Fibroblast of villous mesenchyme (primary cell): ENCODE data around the gene FXYD2. TPM values are rescaled to one million over a fixed set of nuclear protein-coding genes. Genes with fewer than 3 reads are reported as not detected.

ENCODE experiments used
- DNase-seq: peaks from one replicate; pipeline ENCODE4 v3.0.0-alpha.2; 2010; ENCODE audit warnings: low read depth
- H3K4me3 ChIP-seq: 2 replicates; pipeline ENCODE4 v1.5.1; 2011; ENCODE audit warnings: low read depth, mild to moderate bottlenecking, low read length
- CTCF ChIP-seq: IDR thresholded peaks from 2 replicates; pipeline ENCODE4 v1.5.1; 2012; ENCODE audit warnings: low read depth, mild to moderate bottlenecking, low read length; ENCODE audit not compliant: insufficient read depth
- total RNA-seq: library from RNA; depleted of rRNA; stranded (reverse); fragments of >200 nt; gene quantifications from 2 replicates; pipeline ENCODE4 v1.2.3, GENCODE V29; 2012

FXYD2 gene
- not detected in 2 replicates for total RNA-seq

- H3K4me3 ChIP-seq, result no peak within 1 kb of the TSS
- DNase-seq, result peak; percentile 76
- no peak for TF ChIP-seq CTCF
Observed at GRCh38 chr11:117824571-117825537, at the start of gene FXYD2. Gene FXYD2 (minus strand): TSS chr11:117824744. CDS start chr11:117824678, 66 bp downstream.

- DNase-seq, result no peak
- no peak overlapping the region for H3K4me3 ChIP-seq
- TF ChIP-seq CTCF, result no peak
Observed at GRCh38 chr11:117873828-117874125, 49.2 kb upstream of the FXYD2 start.

GRCh38 chr11:117872975-117873827 lies 48.7 kb upstream of the FXYD2 start:
- no peak overlapping the region for H3K4me3 ChIP-seq
- no peak for TF ChIP-seq CTCF

GRCh38 chr11:117872420-117872961 lies 47.9 kb upstream of the FXYD2 start:
- no peak overlapping the region for H3K4me3 ChIP-seq
- DNase-seq, result no peak
- no peak for TF ChIP-seq CTCF

More at GRCh38 chr11:117872975-117873827, 48.7 kb upstream of the FXYD2 start:
- no peak for DNase-seq

- DNase-seq, result no peak
- no peak overlapping the region for H3K4me3 ChIP-seq
- TF ChIP-seq CTCF, result no peak
Observed at GRCh38 chr11:117871784-117872183, 47.2 kb upstream of the FXYD2 start.

- no peak for DNase-seq
- no peak overlapping the region for H3K4me3 ChIP-seq
- TF ChIP-seq CTCF, result no peak
Observed at GRCh38 chr11:117871160-117871559, 46.6 kb upstream of the FXYD2 start.
